A673 (cell line): Measurements from ENCODE around the gene LMO1.

Experiments used
- EZH2 ChIP-seq: fragments of 200-600 bp; sonication (generic); IDR thresholded peaks from 2 replicates; pipeline ENCODE4 v1.6.1; 2017; ENCODE audit warnings: borderline replicate concordance, low read depth, mild to moderate bottlenecking, mixed read lengths, antibody characterized with exemption, low read length; ENCODE audit not compliant: poor library complexity, severe bottlenecking
- TF ChIP-seq, protein P1 (sequence below): fragments of 300-800, 200-600 bp; sonication (generic); conservative IDR thresholded peaks from 2 replicates; pipeline ENCODE4 v1.5.1; 2017; ENCODE audit warnings: low read depth, mild to moderate bottlenecking, antibody characterized with exemption, low read length, moderate library complexity, mixed read lengths

DNA sequence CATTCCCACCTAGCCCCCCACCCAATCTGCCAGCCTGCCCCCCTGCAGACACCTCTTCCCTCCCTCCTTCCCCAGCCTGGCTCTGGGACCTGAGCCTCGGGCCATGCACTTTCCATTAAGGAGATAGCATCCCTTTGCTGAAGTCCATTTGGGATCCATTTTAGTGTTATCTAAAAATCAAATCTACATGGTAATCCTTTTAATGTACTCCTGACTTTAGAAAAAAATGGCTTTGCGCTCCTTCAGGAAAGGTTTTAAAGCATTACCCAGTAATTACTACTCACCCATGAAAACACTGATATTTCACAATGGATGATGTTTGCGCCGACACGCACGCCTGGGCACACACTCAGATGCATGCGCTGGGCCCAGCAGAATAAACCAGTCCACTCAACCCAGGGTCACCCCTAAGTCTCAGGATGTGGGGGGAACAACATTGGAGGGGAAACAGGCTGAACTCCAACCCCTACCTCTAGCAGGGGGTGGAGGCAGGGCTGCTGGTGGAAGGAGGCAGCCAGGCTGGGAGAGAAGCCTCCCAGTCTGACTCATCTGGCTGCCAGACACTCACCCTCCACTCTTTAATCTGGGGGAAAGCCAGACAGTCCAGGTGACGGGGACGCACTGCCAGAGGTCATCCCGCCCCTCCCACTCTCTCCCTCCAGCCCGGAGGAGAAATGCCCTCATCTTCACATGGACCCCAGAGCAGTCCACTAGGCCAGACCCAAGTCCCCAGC, 29.8 kb downstream of the LMO1 start:
- TF ChIP-seq, protein P1, sequence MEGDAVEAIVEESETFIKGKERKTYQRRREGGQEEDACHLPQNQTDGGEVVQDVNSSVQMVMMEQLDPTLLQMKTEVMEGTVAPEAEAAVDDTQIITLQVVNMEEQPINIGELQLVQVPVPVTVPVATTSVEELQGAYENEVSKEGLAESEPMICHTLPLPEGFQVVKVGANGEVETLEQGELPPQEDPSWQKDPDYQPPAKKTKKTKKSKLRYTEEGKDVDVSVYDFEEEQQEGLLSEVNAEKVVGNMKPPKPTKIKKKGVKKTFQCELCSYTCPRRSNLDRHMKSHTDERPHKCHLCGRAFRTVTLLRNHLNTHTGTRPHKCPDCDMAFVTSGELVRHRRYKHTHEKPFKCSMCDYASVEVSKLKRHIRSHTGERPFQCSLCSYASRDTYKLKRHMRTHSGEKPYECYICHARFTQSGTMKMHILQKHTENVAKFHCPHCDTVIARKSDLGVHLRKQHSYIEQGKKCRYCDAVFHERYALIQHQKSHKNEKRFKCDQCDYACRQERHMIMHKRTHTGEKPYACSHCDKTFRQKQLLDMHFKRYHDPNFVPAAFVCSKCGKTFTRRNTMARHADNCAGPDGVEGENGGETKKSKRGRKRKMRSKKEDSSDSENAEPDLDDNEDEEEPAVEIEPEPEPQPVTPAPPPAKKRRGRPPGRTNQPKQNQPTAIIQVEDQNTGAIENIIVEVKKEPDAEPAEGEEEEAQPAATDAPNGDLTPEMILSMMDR, result no peak
- no peak for TF ChIP-seq EZH2
